ENCODE data around the gene NOXA1. TPM values are rescaled to one million over a fixed set of nuclear protein-coding genes. Genes with fewer than 3 reads are reported as not detected.

Gene NOXA1
- total RNA-seq, 1 experiment from 2014 or later, result 0.28 TPM

GRCh38 chr9:137479892-137480685, 56.9 kb downstream of the NOXA1 start:
- no peaks in the 10 kb centered on the region for H3K4me1 ChIP-seq (ENCODE audit: insufficient read depth, low read length, poor library complexity, severe bottlenecking)
- no peak overlapping the region for H3K4me3 ChIP-seq (ENCODE audit: low read depth, low read length, poor library complexity, severe bottlenecking)
- intact Hi-C loops (cut with micrococcal nuclease; ENCODE audit: unreplicated experiment), result no loop called here
- TF ChIP-seq EZH2 (IDR thresholded peaks at IDR 0.05; ENCODE audit: borderline replicate concordance, low read depth, low read length, poor library complexity, severe bottlenecking), result no peak
- TF ChIP-seq CTCF (conservative IDR thresholded peaks at IDR 0.05; ENCODE audit: low read depth, low read length), result no peak
- peaks cover 10% of the 10 kb centered on the region for H3K9me3 ChIP-seq (ENCODE audit: low read depth, low read length, poor library complexity, severe bottlenecking)
- no peak for DNase-seq (ENCODE audit: low spot score)
- H3K27me3 ChIP-seq (replicated peaks; ENCODE audit: insufficient read depth, low read depth, low read length, poor library complexity), result no peaks in the 10 kb centered on the region
- no peaks in the 10 kb centered on the region for H3K36me3 ChIP-seq (ENCODE audit: insufficient read depth, low read length, poor library complexity, severe bottlenecking)
- no peak overlapping the region for H3K27ac ChIP-seq (ENCODE audit: low read depth, low read length, poor library complexity, severe bottlenecking)
- CTCF ChIA-PET, result no interaction called here
- POLR2A ChIA-PET (ENCODE audit: low non-redundant PET), result no interaction called here
- no TSS peak for BruUV-seq (replicated peaks)

- POLR2A ChIA-PET (ENCODE audit: low non-redundant PET), result no interaction called here
- H3K27ac ChIP-seq (ENCODE audit: low read depth, low read length, poor library complexity, severe bottlenecking), result no peak overlapping the region
Measured at GRCh38 chr9:137480686-137481683, 57.8 kb downstream of the NOXA1 start.

More at GRCh38 chr9:137480686-137481683, 57.8 kb downstream of the NOXA1 start:
- Histone ChIP-seq H3K4me1 (ENCODE audit: insufficient read depth, low read length, poor library complexity, severe bottlenecking) (no peaks in the 10 kb centered on the region), H3K9me3 (ENCODE audit: low read depth, low read length, poor library complexity, severe bottlenecking) (peaks cover 5% of the 10 kb centered on the region), H3K27me3 (replicated peaks; ENCODE audit: insufficient read depth, low read depth, low read length, poor library complexity) (no peaks in the 10 kb centered on the region), H3K4me3 (ENCODE audit: low read depth, low read length, poor library complexity, severe bottlenecking) (no peak overlapping the region), H3K36me3 (ENCODE audit: insufficient read depth, low read length, poor library complexity, severe bottlenecking) (no peaks in the 10 kb centered on the region)
- no TSS peak for BruUV-seq (replicated peaks)
- TF ChIP-seq CTCF (conservative IDR thresholded peaks at IDR 0.05; ENCODE audit: low read depth, low read length) (no peak), EZH2 (IDR thresholded peaks at IDR 0.05; ENCODE audit: borderline replicate concordance, low read depth, low read length, poor library complexity, severe bottlenecking) (no peak)
- intact Hi-C loops (cut with micrococcal nuclease; ENCODE audit: unreplicated experiment), result no loop called here
- DNase-seq (ENCODE audit: low spot score), result no peak
- CTCF ChIA-PET, result no interaction called here
